Endodermal cell (in vitro differentiated cells): ENCODE results near the gene SH3BP1. TPM values are rescaled to one million over a fixed set of nuclear protein-coding genes. Genes with fewer than 3 reads are reported as not detected.

Experiments used
- DNase-seq: peaks from one replicate; pipeline ENCODE4 v3.0.0-alpha.2; 2017
- H3K27ac ChIP-seq: 2 replicates; pipeline ENCODE4 v1.5.1; 2013; ENCODE audit warnings: mild to moderate bottlenecking, low read depth, low read length, moderate library complexity
- H3K27me3 ChIP-seq: 2 replicates; pipeline ENCODE4 v1.6.1; 2013; ENCODE audit warnings: mild to moderate bottlenecking, low read length, moderate library complexity; ENCODE audit not compliant: insufficient read depth, control insufficient read depth, poor library complexity, severe bottlenecking
- H3K36me3 ChIP-seq: 2 replicates; pipeline ENCODE4 v1.7.0; 2013; ENCODE audit warnings: mild to moderate bottlenecking, low read length, moderate library complexity; ENCODE audit not compliant: control insufficient read depth, insufficient read depth
- H3K4me1 ChIP-seq: one replicate; pipeline ENCODE4 v1.7.0; 2013; ENCODE audit warnings: low read length; ENCODE audit not compliant: control insufficient read depth, insufficient read depth
- H3K4me3 ChIP-seq: 2 replicates; pipeline ENCODE4 v1.5.1; 2013; ENCODE audit warnings: mild to moderate bottlenecking, low read length, moderate library complexity
- H3K9ac ChIP-seq: 2 replicates; pipeline ENCODE4 v1.6.1; 2013; ENCODE audit warnings: mild to moderate bottlenecking, low read length, moderate library complexity; ENCODE audit not compliant: poor library complexity, severe bottlenecking; ENCODE audit errors: extremely low read depth
- H3K9me3 ChIP-seq: 2 replicates; pipeline ENCODE4 v1.6.1; 2013; ENCODE audit warnings: mild to moderate bottlenecking, low read length, moderate library complexity; ENCODE audit not compliant: control insufficient read depth
- H3K27ac Mint-ChIP-seq: 2 replicates; pipeline ENCODE4 v1.8.0; 2020; ENCODE audit warnings: mixed read lengths
- H3K27me3 Mint-ChIP-seq: 2 replicates; pipeline ENCODE4 v1.8.0; 2021; ENCODE audit warnings: mild to moderate bottlenecking, mixed read lengths; ENCODE audit not compliant: insufficient read depth
- H3K36me3 Mint-ChIP-seq: 2 replicates; pipeline ENCODE4 v1.8.0; 2020; ENCODE audit warnings: low read depth, mixed read lengths
- H3K4me1 Mint-ChIP-seq: 2 replicates; pipeline ENCODE4 v1.8.0; 2020; ENCODE audit warnings: mixed read lengths
- H3K4me3 Mint-ChIP-seq: 2 replicates; pipeline ENCODE4 v1.8.0; 2020; ENCODE audit warnings: mild to moderate bottlenecking, moderate library complexity, mixed read lengths
- H3K9me3 Mint-ChIP-seq: 2 replicates; pipeline ENCODE4 v1.8.0; 2020; ENCODE audit warnings: mild to moderate bottlenecking, mixed read lengths
- CTCF ChIP-seq: fragments of 200-600 bp; sonication (generic); conservative IDR thresholded peaks from 2 replicates; pipeline ENCODE4 v1.5.0; 2021; ENCODE audit warnings: antibody characterized with exemption, mild to moderate bottlenecking
- WGBS, 2 experiments: methylation state at CpG; one replicate each; pipeline versions ENCODE4 v1.1.5 to v1.1.7; 2013; ENCODE audit warnings: missing lambda C conversion rate in 2 of 2, mixed read lengths in 1 of 2; ENCODE audit not compliant: insufficient coverage in 1 of 2, insufficient read length in 1 of 2; 5-methylcytosine and 5-hydroxymethylcytosine counted together
- total RNA-seq, 2 donors: library from RNA; stranded (reverse); fragmentation: NEBNext Ultra II Directional in 1 of 2; extraction: Animal tissue kit (Norgen Biotek cat#: 25700) in 1 of 2; gene quantifications; 2 replicates in 1 of 2; 3 replicates in 1 of 2; pipeline ENCODE4 v1.2.1, GENCODE V29; 2021

SH3BP1 gene
- total RNA-seq, 2 donors from 2014 or later: 37.7 to 38.6 TPM

GRCh38 chr22:37660709-37661045 is 21.2 kb downstream of the SH3BP1 start:
- Mint-ChIP-seq H3K27ac (peak overlapping the region; percentile 39), H3K36me3 (peaks cover 7% of the 10 kb centered on the region), H3K4me3 (peak overlapping the region; percentile 76), H3K4me1 (peaks cover 28% of the 10 kb centered on the region), H3K9me3 (no peaks in the 10 kb centered on the region), H3K27me3 (no peaks in the 10 kb centered on the region)
- no peak for DNase-seq
- Histone ChIP-seq H3K9ac (no peak overlapping the region), H3K4me1 (peaks cover 6% of the 10 kb centered on the region), H3K4me3 (no peak overlapping the region), H3K9me3 (no peaks in the 10 kb centered on the region), H3K27me3 (no peaks in the 10 kb centered on the region), H3K36me3 (peaks cover 11% of the 10 kb centered on the region), H3K27ac (peak overlapping the region; percentile 34)
- TF ChIP-seq CTCF: no peak
- 100% methylated on average over 2 of the region's 2 CpGs; no CpG with 5 or more reads in 1 of the 2 experiments for WGBS, 2 experiments

- peaks cover 28% of the 10 kb centered on the region for H3K4me1 Mint-ChIP-seq
- Histone ChIP-seq H3K36me3 (peaks cover 17% of the 10 kb centered on the region), H3K27me3 (no peaks in the 10 kb centered on the region), H3K9me3 (no peaks in the 10 kb centered on the region), H3K4me1 (peaks cover 6% of the 10 kb centered on the region), H3K4me3 (no peak overlapping the region), H3K27ac (peak overlapping the region; percentile 58), H3K9ac (no peak overlapping the region)
- peak; percentile 60 for TF ChIP-seq CTCF
- H3K4me3 Mint-ChIP-seq: peak overlapping the region; percentile 76
- no peaks in the 10 kb centered on the region for H3K27me3 Mint-ChIP-seq
- 74 to 87% methylated on average over 5 to 9 of the region's 12 CpGs for WGBS, 2 experiments
- H3K36me3 Mint-ChIP-seq: peaks cover 12% of the 10 kb centered on the region
- DNase-seq: peak; percentile 73
- H3K27ac Mint-ChIP-seq: peak overlapping the region; percentile 84
- no peaks in the 10 kb centered on the region for H3K9me3 Mint-ChIP-seq
Observed at GRCh38 chr22:37661160-37661924, 21.9 kb downstream of the SH3BP1 start.

GRCh38 chr22:37662039-37662438 is 22.6 kb downstream of the SH3BP1 start:
- H3K9ac ChIP-seq: no peak overlapping the region
- no peak overlapping the region for H3K4me3 ChIP-seq
- H3K4me1 ChIP-seq: peaks cover 6% of the 10 kb centered on the region
- 95 to 97% methylated on average over 3 to 5 of the region's 5 CpGs for WGBS, 2 experiments
- peaks cover 19% of the 10 kb centered on the region for H3K36me3 Mint-ChIP-seq
- peak overlapping the region; percentile 18 for H3K27ac Mint-ChIP-seq
- no peak overlapping the region for H3K27ac ChIP-seq
- no peak for TF ChIP-seq CTCF
- no peak for DNase-seq
- no peaks in the 10 kb centered on the region for H3K27me3 ChIP-seq
- no peaks in the 10 kb centered on the region for H3K9me3 Mint-ChIP-seq
- H3K27me3 Mint-ChIP-seq: no peaks in the 10 kb centered on the region
- no peaks in the 10 kb centered on the region for H3K9me3 ChIP-seq
- H3K4me1 Mint-ChIP-seq: peaks cover 28% of the 10 kb centered on the region
- H3K36me3 ChIP-seq: peaks cover 18% of the 10 kb centered on the region
- H3K4me3 Mint-ChIP-seq: no peak overlapping the region
